Ramos (cell line): ENCODE results near the gene IQCH.

ENCODE experiments used
- in situ Hi-C: fragments of 300-500 bp; cut with MboI; formaldehyde crosslinking; loops from one replicate; pipeline ENCODE4 v1.14.3; 2022; ENCODE audit warnings: low sequenced_read_pairs; ENCODE audit not compliant: unreplicated experiment

The IQCH gene

GRCh38 chr15:67296188-67296587, 41.6 kb downstream of the IQCH start:
- in situ Hi-C loops = no loop called here

GRCh38 chr15:67296684-67297083, 42.1 kb downstream of the IQCH start:
- in situ Hi-C loops = no loop called here

- in situ Hi-C loops = loop anchor here (5.0 kb wide), 1 partner anchor 353 kb away; no protein-coding TSS in a partner anchor
Measured at GRCh38 chr15:67300266-67301025, 45.9 kb downstream of the IQCH start.

GRCh38 chr15:67303490-67304363, 49.1 kb downstream of the IQCH start:
- in situ Hi-C loops = loop anchor here (5.0 kb wide), 1 partner anchor 356 kb away; no protein-coding TSS in a partner anchor

GRCh38 chr15:67304778-67305177, 50.2 kb downstream of the IQCH start:
- in situ Hi-C loops = loop anchor here (5.0 kb wide), 1 partner anchor 357 kb away; no protein-coding TSS in a partner anchor

GRCh38 chr15:67305506-67305905, 50.9 kb downstream of the IQCH start:
- in situ Hi-C loops = no loop called here

GRCh38 chr15:67307156-67307555, 52.6 kb downstream of the IQCH start:
- in situ Hi-C loops = no loop called here

GRCh38 chr15:67307889-67308597, 53.5 kb downstream of the IQCH start:
- in situ Hi-C loops = no loop called here

- in situ Hi-C loops = no loop called here
Measured at GRCh38 chr15:67311731-67312130, 57.1 kb downstream of the IQCH start.

- in situ Hi-C loops = no loop called here
Measured at GRCh38 chr15:67319961-67320360, 65.4 kb downstream of the IQCH start.

GRCh38 chr15:67321352-67321751, 66.8 kb downstream of the IQCH start:
- in situ Hi-C loops = no loop called here

GRCh38 chr15:67322481-67322880, 67.9 kb downstream of the IQCH start:
- in situ Hi-C loops = no loop called here

GRCh38 chr15:67327312-67327711, 72.7 kb downstream of the IQCH start:
- in situ Hi-C loops = no loop called here

GRCh38 chr15:67327737-67328136, 73.2 kb downstream of the IQCH start:
- in situ Hi-C loops = no loop called here

GRCh38 chr15:67329984-67330733, 75.6 kb downstream of the IQCH start:
- in situ Hi-C loops = no loop called here

- in situ Hi-C loops = no loop called here
Measured at GRCh38 chr15:67331676-67332075, 77.1 kb downstream of the IQCH start.

- in situ Hi-C loops = no loop called here
Measured at GRCh38 chr15:67335026-67335425, 80.4 kb downstream of the IQCH start.

- in situ Hi-C loops = no loop called here
Measured at GRCh38 chr15:67335534-67336222, 81.1 kb downstream of the IQCH start.

- in situ Hi-C loops = no loop called here
Measured at GRCh38 chr15:67340630-67341029, 86.0 kb downstream of the IQCH start.
